ENCODE measurements around the gene SFXN5.

The SFXN5 gene

GRCh38 chr2:72896446-72896845 is 175.1 kb downstream of the SFXN5 start:
- H3K4me1 ChIP-seq (ENCODE audit: insufficient read depth, low read length): peaks cover 7% of the 10 kb centered on the region; the same call in 1 of the 2 replicates
- no peak overlapping the region for H3K27ac ChIP-seq (ENCODE audit: low read length)
- H3K9me3 ChIP-seq (ENCODE audit: insufficient read depth, low read depth, low read length): no peaks in the 10 kb centered on the region
- no peaks in the 10 kb centered on the region for H3K36me3 ChIP-seq (ENCODE audit: insufficient read depth, low read depth, low read length)
- H3K27me3 ChIP-seq (ENCODE audit: insufficient read depth, low read length): peaks cover 91% of the 10 kb centered on the region
- no peak overlapping the region for H3K4me3 ChIP-seq (ENCODE audit: low read length)
- H3K9ac ChIP-seq (ENCODE audit: low read depth, low read length): no peak overlapping the region

- H3K4me3 ChIP-seq (ENCODE audit: low read length): no peak overlapping the region
These were observed 175.7 kb downstream of the SFXN5 start for GRCh38 chr2:72895759-72896281.

GRCh38 chr2:72895154-72895553 is 176.4 kb downstream of the SFXN5 start:
- no peaks in the 10 kb centered on the region for H3K9me3 ChIP-seq (ENCODE audit: insufficient read depth, low read depth, low read length)
- no peak overlapping the region for H3K9ac ChIP-seq (ENCODE audit: low read depth, low read length)
- H3K4me1 ChIP-seq (ENCODE audit: insufficient read depth, low read length): peaks cover 7% of the 10 kb centered on the region; the same call in 1 of the 2 replicates
- no peaks in the 10 kb centered on the region for H3K36me3 ChIP-seq (ENCODE audit: insufficient read depth, low read depth, low read length)
- no peak overlapping the region for H3K4me3 ChIP-seq (ENCODE audit: low read length)
- peaks cover 78% of the 10 kb centered on the region for H3K27me3 ChIP-seq (ENCODE audit: insufficient read depth, low read length)
- no peak overlapping the region for H3K27ac ChIP-seq (ENCODE audit: low read length)

More at GRCh38 chr2:72895759-72896281, 175.7 kb downstream of the SFXN5 start:
- Histone ChIP-seq H3K27ac (ENCODE audit: low read length) (no peak overlapping the region), H3K9me3 (ENCODE audit: insufficient read depth, low read depth, low read length) (no peaks in the 10 kb centered on the region), H3K27me3 (ENCODE audit: insufficient read depth, low read length) (peaks cover 85% of the 10 kb centered on the region), H3K36me3 (ENCODE audit: insufficient read depth, low read depth, low read length) (no peaks in the 10 kb centered on the region), H3K9ac (ENCODE audit: low read depth, low read length) (no peak overlapping the region), H3K4me1 (ENCODE audit: insufficient read depth, low read length) (peaks cover 7% of the 10 kb centered on the region; the same call in 1 of the 2 replicates)

GRCh38 chr2:72894514-72894913 is 177.0 kb downstream of the SFXN5 start:
- Histone ChIP-seq H3K27me3 (ENCODE audit: insufficient read depth, low read length) (peaks cover 78% of the 10 kb centered on the region), H3K4me3 (ENCODE audit: low read length) (no peak overlapping the region), H3K9me3 (ENCODE audit: insufficient read depth, low read depth, low read length) (no peaks in the 10 kb centered on the region), H3K9ac (ENCODE audit: low read depth, low read length) (no peak overlapping the region), H3K36me3 (ENCODE audit: insufficient read depth, low read depth, low read length) (no peaks in the 10 kb centered on the region), H3K4me1 (ENCODE audit: insufficient read depth, low read length) (peaks cover 7% of the 10 kb centered on the region; the same call in 1 of the 2 replicates), H3K27ac (ENCODE audit: low read length) (no peak overlapping the region)

GRCh38 chr2:72893594-72894319 is 177.8 kb downstream of the SFXN5 start:
- H3K9ac ChIP-seq (ENCODE audit: low read depth, low read length): no peak overlapping the region
- H3K4me1 ChIP-seq (ENCODE audit: insufficient read depth, low read length): peaks cover 7% of the 10 kb centered on the region; the same call in 1 of the 2 replicates
- H3K27ac ChIP-seq (ENCODE audit: low read length): no peak overlapping the region
- no peaks in the 10 kb centered on the region for H3K36me3 ChIP-seq (ENCODE audit: insufficient read depth, low read depth, low read length)
- H3K27me3 ChIP-seq (ENCODE audit: insufficient read depth, low read length): peaks cover 78% of the 10 kb centered on the region
- H3K4me3 ChIP-seq (ENCODE audit: low read length): no peak overlapping the region
- H3K9me3 ChIP-seq (ENCODE audit: insufficient read depth, low read depth, low read length): no peaks in the 10 kb centered on the region

- no peak overlapping the region for H3K27ac ChIP-seq (ENCODE audit: low read length)
- peaks cover 7% of the 10 kb centered on the region; the same call in 1 of the 2 replicates for H3K4me1 ChIP-seq (ENCODE audit: insufficient read depth, low read length)
- H3K36me3 ChIP-seq (ENCODE audit: insufficient read depth, low read depth, low read length): no peaks in the 10 kb centered on the region
- H3K4me3 ChIP-seq (ENCODE audit: low read length): no peak overlapping the region
- no peaks in the 10 kb centered on the region for H3K9me3 ChIP-seq (ENCODE audit: insufficient read depth, low read depth, low read length)
- peaks cover 78% of the 10 kb centered on the region for H3K27me3 ChIP-seq (ENCODE audit: insufficient read depth, low read length)
- no peak overlapping the region for H3K9ac ChIP-seq (ENCODE audit: low read depth, low read length)
These were observed 178.9 kb downstream of the SFXN5 start for GRCh38 chr2:72892506-72893173.

All from iPS-20b (cell line).